K562 (cell line): ENCODE measurements around the gene ADAMTSL2. TPM values are rescaled to one million over a fixed set of nuclear protein-coding genes. Genes with fewer than 3 reads are reported as not detected.

Experiments
- ATAC-seq: fragments of 200-7000 bp; cut with Tn5 transposase; 3 replicates; pipeline ENCODE4 v1.9.1; 2020; ENCODE audit warnings: moderate library complexity
- BruUV-seq: library from RNA; stranded (reverse); fragments of 400-500 nt; replicated peaks from 2 replicates; lab custom pipeline; 2021; lab: Mats Ljungman, UMichigan
- CTCF ChIA-PET: fragments of 300-600 bp; formaldehyde crosslinking; extraction: SDS; loops from one replicate; lab custom pipeline; 2021; ENCODE audit warnings: low intra/inter-chr PET ratio; lab: Yijun Ruan, JAX
- POLR2A ChIA-PET: fragments of 300-600, 350-650 bp; sonication (Branson Sonifier 250); formaldehyde crosslinking; extraction: SDS; loops from one replicate; lab custom pipeline; 2021; ENCODE audit warnings: antibody characterized with exemption, inconsistent platforms; lab: Yijun Ruan, JAX
- DNase-seq, 4 experiments: peaks; one replicate each; pipeline versions ENCODE4 v3.0.0 to v3.0.0-alpha.2; 2011 to 2018; ENCODE audit warnings: low spot score in 3 of 4, mixed read lengths in 3 of 4; ENCODE audit errors: extremely low read depth in 1 of 4
- FAIRE-seq: peaks from 2 replicates; lab custom pipeline; 2011; peaks lifted over from hg19 to GRCh38; lab: Jason Lieb, UNC
- H2AFZ ChIP-seq: 2 replicates; pipeline ENCODE4 v1.6.0; 2011; ENCODE audit warnings: low read depth, low read length, control low read depth, inconsistent platforms
- H3K27ac ChIP-seq: fragments of 200-600 bp; 3 replicates; pipeline ENCODE4 v1.8.0; 2011; ENCODE audit warnings: low read depth, mild to moderate bottlenecking, control low read depth, inconsistent platforms, low read length, moderate library complexity, mixed read lengths; ENCODE audit errors: extremely low read depth
- H3K27me3 ChIP-seq, 2 experiments: fragments of 300-600 bp in 1 of 2; 2 replicates in 1 of 2; 3 replicates in 1 of 2; pipeline versions ENCODE4 v1.6.0 to v1.8.0; 2011; ENCODE audit warnings: inconsistent platforms in 2 of 2, low read length in 2 of 2, mild to moderate bottlenecking in 1 of 2, mixed read lengths in 1 of 2, moderate library complexity in 1 of 2; ENCODE audit not compliant: control insufficient read depth in 2 of 2, insufficient read depth in 2 of 2
- H3K36me3 ChIP-seq: fragments of 300-600 bp; 3 replicates; pipeline ENCODE4 v1.8.0; 2011; ENCODE audit warnings: mild to moderate bottlenecking, low read length, inconsistent platforms; ENCODE audit not compliant: control insufficient read depth, insufficient read depth
- H3K4me1 ChIP-seq, 2 experiments: fragments of 200-600 bp in 1 of 2; replicated peaks in 1 of 2; 2 replicates in 1 of 2; 3 replicates in 1 of 2; pipeline versions ENCODE4 v1.5.1 to v1.8.0; 2011; ENCODE audit warnings: inconsistent platforms in 2 of 2, low read length in 2 of 2, mild to moderate bottlenecking in 1 of 2, mixed read lengths in 1 of 2, moderate library complexity in 1 of 2; ENCODE audit not compliant: control insufficient read depth in 2 of 2, insufficient read depth in 2 of 2
- H3K4me2 ChIP-seq: 2 replicates; pipeline ENCODE4 v1.6.1; 2011; ENCODE audit warnings: low read length, control low read depth, inconsistent platforms, mixed read lengths; ENCODE audit not compliant: insufficient read depth
- H3K4me3 ChIP-seq: fragments of 200-600 bp; sonication (generic), shearing (Covaris generic); 2 replicates; pipeline ENCODE4 v1.5.1; 2016; ENCODE audit warnings: control low read depth, inconsistent platforms
- H3K79me2 ChIP-seq: fragments of 200-600 bp; 3 replicates; pipeline ENCODE4 v1.8.0; 2011; ENCODE audit warnings: low read length, inconsistent platforms; ENCODE audit not compliant: control insufficient read depth, insufficient read depth
- H3K9ac ChIP-seq, 2 experiments: 2 replicates each; pipeline versions ENCODE4 v1.6.0 to v1.6.1; 2011; ENCODE audit warnings: low read depth in 2 of 2, low read length in 2 of 2, control low read depth in 1 of 2, inconsistent platforms in 1 of 2, mild to moderate bottlenecking in 1 of 2, mixed read lengths in 1 of 2; ENCODE audit not compliant: insufficient read depth in 1 of 2
- H3K9me1 ChIP-seq: one replicate; pipeline ENCODE4 v1.6.0; 2011; ENCODE audit warnings: inconsistent platforms, mild to moderate bottlenecking, low read length, moderate library complexity; ENCODE audit not compliant: control insufficient read depth, insufficient read depth
- H3K9me3 ChIP-seq: replicated peaks from 2 replicates; pipeline ENCODE4 v1.5.1; 2011; ENCODE audit warnings: low read depth, low read length, inconsistent platforms; ENCODE audit not compliant: control insufficient read depth, insufficient read depth
- H4K20me1 ChIP-seq: replicated peaks from 2 replicates; pipeline ENCODE4 v1.6.1; 2011; ENCODE audit warnings: low read length, inconsistent platforms, mixed read lengths; ENCODE audit not compliant: control insufficient read depth, insufficient read depth
- AFF1 ChIP-seq, 2 experiments: fragments of 450-650 bp; IDR thresholded peaks; 2 replicates each; pipeline ENCODE4 v1.6.1; 2018; ENCODE audit warnings: mild to moderate bottlenecking in 2 of 2, low read depth in 1 of 2; ENCODE audit not compliant: partially characterized antibody in 2 of 2
- DEAF1 ChIP-seq: fragments of 450-650 bp; formaldehyde crosslinking; IDR thresholded peaks from 2 replicates; pipeline ENCODE4 v1.4.0; 2020; ENCODE audit warnings: mild to moderate bottlenecking, moderate library complexity
- ERF ChIP-seq: fragments of 450-650 bp; formaldehyde crosslinking; IDR thresholded peaks from 2 replicates; pipeline ENCODE4 v1.4.0; 2020; ENCODE audit warnings: mild to moderate bottlenecking, mixed read lengths
- L3MBTL2 ChIP-seq: fragments of 450-650 bp; IDR thresholded peaks from 2 replicates; pipeline ENCODE4 v1.6.1; 2016; ENCODE audit warnings: mild to moderate bottlenecking, moderate library complexity
- PCBP1 ChIP-seq: fragments of 200-400 bp; formaldehyde crosslinking; IDR thresholded peaks from 2 replicates; pipeline ENCODE4 v1.6.1; 2018; ENCODE audit warnings: mild to moderate bottlenecking, low read depth, low read length; ENCODE audit not compliant: poor library complexity, severe bottlenecking
- SRSF9 ChIP-seq: fragments of 200-400 bp; formaldehyde crosslinking; IDR thresholded peaks from 2 replicates; pipeline ENCODE4 v1.6.1; 2017; ENCODE audit warnings: low read depth, low read length, borderline replicate concordance
- TCFL5 ChIP-seq: fragments of 250-450 bp; sonication (Bioruptor Pico); conservative IDR thresholded peaks from 2 replicates; pipeline ENCODE4 v1.6.1; 2021; ENCODE audit warnings: mild to moderate bottlenecking, moderate library complexity, matching md5 sums
- ZNF124 ChIP-seq: sonication (generic); formaldehyde crosslinking; IDR thresholded peaks from 2 replicates; pipeline ENCODE4 v1.8.1; 2022; ENCODE audit warnings: missing genetic modification reagents
- ZNF507 ChIP-seq: conservative IDR thresholded peaks from 2 replicates; pipeline ENCODE4 v1.6.1; 2017; ENCODE audit warnings: missing genetic modification characterization, missing compliant biosample characterization
- ZSCAN29 ChIP-seq: fragments of 450-650 bp; IDR thresholded peaks from 2 replicates; pipeline ENCODE4 v1.6.1; 2017
- WGBS: fragments of 100-300 bp; shearing (Covaris generic); methylation state at CpG from one replicate; pipeline ENCODE4 v1.1.6; 2016; ENCODE audit warnings: low coverage, mixed read lengths; ENCODE audit not compliant: insufficient coverage; ENCODE audit errors: missing lambda C conversion rate; 5-methylcytosine and 5-hydroxymethylcytosine counted together
- in situ Hi-C: fragments of 300-500 bp; cut with MboI; formaldehyde crosslinking; loops from 4 replicates; pipeline ENCODE4 v1.15.0; 2018; ENCODE audit warnings: inconsistent platforms, mixed read lengths
- intact Hi-C: fragments of 100-400 bp; cut with micrococcal nuclease; formaldehyde crosslinking; loops from 2 replicates; pipeline ENCODE4 v1.14.2; 2022
- polyA plus RNA-seq, 8 experiments: library from polyadenylated mRNA; depleted of rRNA in 4 of 8; stranded (reverse) in 5 of 8; unstranded in 3 of 8; fragments of >200 nt; fragmentation: Nextera tagmentation in 2 of 8; fragmentation: Illumina TruSeq in 1 of 8; extraction: Ambion mirVana in 2 of 8; extraction: Trizol in 1 of 8; gene quantifications; 2 replicates each; pipeline versions ENCODE4 v1.2.1 to v1.2.3, GENCODE V29; 2011 to 2014; ENCODE audit warnings: inconsistent platforms in 1 of 8, missing spikeins in 1 of 8
- total RNA-seq, 7 experiments: library from RNA; depleted of rRNA in 6 of 7; stranded (reverse); fragments of >200 nt in 6 of 7; fragmentation: Illumina TruSeq in 2 of 7; extraction: Trizol in 2 of 7; gene quantifications; 2 replicates each; pipeline versions ENCODE4 v1.2.1 to v1.2.3, GENCODE V29; 2011 to 2021; ENCODE audit warnings: low replicate concordance in 1 of 7
- TF ChIP-seq, protein P1 (sequence below): sonication (generic); formaldehyde crosslinking; IDR thresholded peaks from 2 replicates; pipeline ENCODE4 v1.8.0; 2022; ENCODE audit warnings: mild to moderate bottlenecking, missing genetic modification reagents
- TF ChIP-seq, protein P2 (sequence below): sonication (generic); formaldehyde crosslinking; IDR thresholded peaks from 2 replicates; pipeline ENCODE4 v1.8.0; 2022; ENCODE audit warnings: missing genetic modification reagents, mild to moderate bottlenecking, borderline replicate concordance
- TF ChIP-seq, protein P3 (sequence below): sonication (generic); formaldehyde crosslinking; IDR thresholded peaks from 2 replicates; pipeline ENCODE4 v1.8.1; 2022; ENCODE audit warnings: missing genetic modification reagents

Gene ADAMTSL2
- total and polyA plus RNA-seq, 9 of the 15 experiments (the other 6 are each of a cell fraction or from before 2014, with no cell fraction given): 0.04 TPM; not detected in 8

DNA sequence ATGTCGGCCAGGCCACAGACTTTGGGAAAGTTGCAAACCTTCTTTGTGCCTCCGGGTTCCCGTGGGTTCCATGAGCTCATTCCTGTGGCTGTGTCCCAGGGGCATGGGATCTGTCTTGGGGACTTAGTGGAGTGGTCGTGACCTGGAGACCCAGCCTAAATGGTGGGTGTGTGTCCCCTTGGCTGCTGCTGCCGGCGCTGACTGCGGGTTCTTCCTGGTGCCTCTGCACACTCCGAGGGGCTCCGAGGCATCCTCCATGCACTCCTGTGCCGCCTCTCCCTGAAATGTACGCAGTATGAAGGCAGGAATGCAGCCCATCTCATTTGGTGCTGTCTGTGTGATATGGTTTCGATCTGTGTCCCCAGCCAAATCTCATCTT, 34.6 kb upstream of the ADAMTSL2 start (continued):
- TF ChIP-seq PCBP1: no peak

GRCh38 chr9:133502112-133502511, 32.4 kb upstream of the ADAMTSL2 start:
- intact Hi-C loops: no loop called here
- FAIRE-seq: no peak
- WGBS: 27% methylated on average over 1 of the region's 1 CpG
- TF ChIP-seq, protein P1, sequence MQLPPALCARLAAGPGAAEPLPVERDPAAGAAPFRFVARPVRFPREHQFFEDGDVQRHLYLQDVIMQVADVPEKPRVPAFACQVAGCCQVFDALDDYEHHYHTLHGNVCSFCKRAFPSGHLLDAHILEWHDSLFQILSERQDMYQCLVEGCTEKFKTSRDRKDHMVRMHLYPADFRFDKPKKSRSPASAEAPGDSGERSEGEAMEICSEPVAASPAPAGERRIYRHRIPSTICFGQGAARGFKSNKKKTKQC (CRISPR knock-in tag): no peak
- TF ChIP-seq ZNF124 (CRISPR knock-in tag) (no peak), ZSCAN29 (no peak), DEAF1 (CRISPR knock-in tag) (no peak), TCFL5 (CRISPR knock-in tag) (no peak), L3MBTL2 (no peak), AFF1 (IDR thresholded peaks at IDR 0.05; ENCODE audit: low read depth in 1 of 2, partially characterized antibody in 2 of 2) (peak in 1 of 2 experiments; percentile 95), SRSF9 (no peak), ZNF507 (tag) (no peak), ERF (CRISPR knock-in tag) (no peak)
- TF ChIP-seq, protein P2, sequence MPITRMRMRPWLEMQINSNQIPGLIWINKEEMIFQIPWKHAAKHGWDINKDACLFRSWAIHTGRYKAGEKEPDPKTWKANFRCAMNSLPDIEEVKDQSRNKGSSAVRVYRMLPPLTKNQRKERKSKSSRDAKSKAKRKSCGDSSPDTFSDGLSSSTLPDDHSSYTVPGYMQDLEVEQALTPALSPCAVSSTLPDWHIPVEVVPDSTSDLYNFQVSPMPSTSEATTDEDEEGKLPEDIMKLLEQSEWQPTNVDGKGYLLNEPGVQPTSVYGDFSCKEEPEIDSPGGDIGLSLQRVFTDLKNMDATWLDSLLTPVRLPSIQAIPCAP: no peak
- TF ChIP-seq, protein P3, sequence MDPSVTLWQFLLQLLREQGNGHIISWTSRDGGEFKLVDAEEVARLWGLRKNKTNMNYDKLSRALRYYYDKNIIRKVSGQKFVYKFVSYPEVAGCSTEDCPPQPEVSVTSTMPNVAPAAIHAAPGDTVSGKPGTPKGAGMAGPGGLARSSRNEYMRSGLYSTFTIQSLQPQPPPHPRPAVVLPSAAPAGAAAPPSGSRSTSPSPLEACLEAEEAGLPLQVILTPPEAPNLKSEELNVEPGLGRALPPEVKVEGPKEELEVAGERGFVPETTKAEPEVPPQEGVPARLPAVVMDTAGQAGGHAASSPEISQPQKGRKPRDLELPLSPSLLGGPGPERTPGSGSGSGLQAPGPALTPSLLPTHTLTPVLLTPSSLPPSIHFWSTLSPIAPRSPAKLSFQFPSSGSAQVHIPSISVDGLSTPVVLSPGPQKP (CRISPR knock-in tag): no peak

More at GRCh38 chr9:133502112-133502511, 32.4 kb upstream of the ADAMTSL2 start:
- Histone ChIP-seq H3K79me2 (no peaks in the 10 kb centered on the region), H3K4me1 (peaks cover 20 to 21% of the 10 kb centered on the region in 2 experiments), H3K9ac (no peak overlapping the region), H4K20me1 (0 out of 2 replicates have a peak, but pooled peaks cover 4% of the 10 kb centered on the region), H3K27me3 (peaks cover 6 to 29% of the 10 kb centered on the region in 2 experiments; a peak in 4 of 5 replicates), H3K27ac (no peak overlapping the region), H3K9me3 (no peaks in the 10 kb centered on the region), H3K4me2 (no peak overlapping the region), H2AFZ (no peak overlapping the region), H3K9me1 (no peaks in the 10 kb centered on the region), H3K4me3 (no peak overlapping the region), H3K36me3 (no peaks in the 10 kb centered on the region)
- ChIA-PET POLR2A (no interaction called here), CTCF (no interaction called here)
- no TSS peak for BruUV-seq
- DNase-seq (no peak), ATAC-seq (no peak)
- in situ Hi-C loops: no loop called here
